HL-60 (cell line): ENCODE measurements around the gene SLC27A2.

Experiments
- DNase-seq, 2 experiments: peaks; one replicate each; pipeline ENCODE4 v3.0.0-alpha.2; 2010 to 2020; ENCODE audit warnings: low read depth in 1 of 2, low spot score in 1 of 2
- H3K27ac ChIP-seq: fragments of 250-450 bp; sonication (Bioruptor Pico); replicated peaks from 2 replicates; pipeline ENCODE4 v1.5.1; 2020; ENCODE audit warnings: mild to moderate bottlenecking, moderate library complexity
- H3K27me3 ChIP-seq: fragments of 250-450 bp; sonication (Bioruptor Pico); 2 replicates; pipeline ENCODE4 v1.5.1; 2021; ENCODE audit warnings: mild to moderate bottlenecking, moderate library complexity; ENCODE audit not compliant: insufficient read depth, poor library complexity, severe bottlenecking
- H3K4me3 ChIP-seq: replicated peaks from 2 replicates; pipeline ENCODE4 v1.5.1; 2011; ENCODE audit warnings: mild to moderate bottlenecking, control low read depth, low read length; ENCODE audit not compliant: insufficient read depth
- CTCF ChIP-seq: IDR thresholded peaks from one replicate; pipeline ENCODE4 v1.5.1; 2011; ENCODE audit warnings: low read length, control low read depth, inconsistent platforms; ENCODE audit not compliant: insufficient read depth
- GABPA ChIP-seq: IDR thresholded peaks from 2 replicates; pipeline ENCODE4 v1.6.1; 2012; ENCODE audit warnings: low read depth
- POLR2AphosphoS5 ChIP-seq: IDR thresholded peaks from 2 replicates; pipeline ENCODE4 v1.6.1; 2012; ENCODE audit warnings: low read depth
- REST ChIP-seq: IDR thresholded peaks from 2 replicates; pipeline ENCODE4 v1.6.1; 2012; ENCODE audit warnings: low read depth; ENCODE audit not compliant: insufficient replicate concordance
- SPI1 ChIP-seq: IDR thresholded peaks from 2 replicates; pipeline ENCODE4 v1.6.1; 2012; ENCODE audit warnings: low read depth, mild to moderate bottlenecking, borderline replicate concordance

The SLC27A2 gene

GRCh38 chr15:50232791-50233190, 50.8 kb downstream of the SLC27A2 start:
- DNase-seq = no peak
- H3K27ac ChIP-seq = no peak overlapping the region
- no peaks in the 10 kb centered on the region for H3K27me3 ChIP-seq
- TF ChIP-seq REST = no peak
- no peak overlapping the region for H3K4me3 ChIP-seq

- Histone ChIP-seq H3K27me3 (no peaks in the 10 kb centered on the region), H3K27ac (no peak overlapping the region), H3K4me3 (no peak overlapping the region)
- no peak for TF ChIP-seq REST
- TF ChIP-seq CTCF = no peak
- TF ChIP-seq GABPA = no peak
- TF ChIP-seq SPI1 = no peak
- no peak for TF ChIP-seq POLR2AphosphoS5
- DNase-seq = no peak
Measured at GRCh38 chr15:50233192-50233736, 51.3 kb downstream of the SLC27A2 start.

GRCh38 chr15:50234764-50235163, 52.8 kb downstream of the SLC27A2 start:
- TF ChIP-seq GABPA (no peak), REST (no peak), CTCF (no peak), POLR2AphosphoS5 (no peak), SPI1 (no peak)
- peak in 1 of 2 experiments; percentile 28 for DNase-seq

GRCh38 chr15:50235794-50236193, 53.8 kb downstream of the SLC27A2 start:
- no peak for DNase-seq
- no peak for TF ChIP-seq SPI1
- no peak for TF ChIP-seq POLR2AphosphoS5
- no peak for TF ChIP-seq CTCF
- TF ChIP-seq REST = no peak
- no peak for TF ChIP-seq GABPA
- H3K27ac ChIP-seq = no peak overlapping the region
- no peaks in the 10 kb centered on the region for H3K27me3 ChIP-seq
- H3K4me3 ChIP-seq = no peak overlapping the region

More at GRCh38 chr15:50234764-50235163, 52.8 kb downstream of the SLC27A2 start:
- Histone ChIP-seq H3K4me3 (no peak overlapping the region), H3K27ac (no peak overlapping the region), H3K27me3 (no peaks in the 10 kb centered on the region)
